GM19395 (cell line): ENCODE results near the gene HLCS.

ENCODE experiments used
- ATAC-seq: cut with Tn5 transposase; IDR thresholded peaks from one replicate; pipeline ENCODE4 v1.9.1; 2021; ENCODE audit warnings: mild to moderate bottlenecking, moderate library complexity; ENCODE audit not compliant: unreplicated experiment

The HLCS gene

GRCh38 chr21:36788120-36788638 lies 178.3 kb downstream of the HLCS start:
- no peak for ATAC-seq

GRCh38 chr21:36786186-36786585 lies 180.3 kb downstream of the HLCS start:
- ATAC-seq = no peak

- no peak for ATAC-seq
These were observed 180.9 kb downstream of the HLCS start for GRCh38 chr21:36785615-36786014.

GRCh38 chr21:36784947-36785346 lies 181.5 kb downstream of the HLCS start:
- no peak for ATAC-seq

GRCh38 chr21:36783612-36784374 lies 182.7 kb downstream of the HLCS start:
- ATAC-seq = no peak

GRCh38 chr21:36780861-36781260 lies 185.6 kb downstream of the HLCS start:
- no peak for ATAC-seq

GRCh38 chr21:36776981-36777617 lies 189.4 kb downstream of the HLCS start:
- ATAC-seq = no peak

GRCh38 chr21:36773995-36774394 lies 192.5 kb downstream of the HLCS start:
- ATAC-seq = no peak

- no peak for ATAC-seq
These were observed 193.4 kb downstream of the HLCS start for GRCh38 chr21:36773117-36773516.

- ATAC-seq = no peak
These were observed 197.2 kb downstream of the HLCS start for GRCh38 chr21:36769051-36769839.

- ATAC-seq = no peak
These were observed 198.0 kb downstream of the HLCS start for GRCh38 chr21:36768496-36768895.

- no peak for ATAC-seq
These were observed 199.4 kb downstream of the HLCS start for GRCh38 chr21:36767096-36767495.

GRCh38 chr21:36766511-36766910 lies 200.0 kb downstream of the HLCS start:
- ATAC-seq = no peak

- no peak for ATAC-seq
These were observed 201.2 kb downstream of the HLCS start for GRCh38 chr21:36765229-36765628.

- no peak for ATAC-seq
These were observed 203.2 kb downstream of the HLCS start for GRCh38 chr21:36763305-36763704.

GRCh38 chr21:36762642-36763041 lies 203.8 kb downstream of the HLCS start:
- no peak for ATAC-seq

GRCh38 chr21:36761685-36762084 lies 204.8 kb downstream of the HLCS start:
- ATAC-seq = no peak

- no peak for ATAC-seq
These were observed 207.0 kb downstream of the HLCS start for GRCh38 chr21:36759348-36760083.

- no peak for ATAC-seq
These were observed 209.3 kb downstream of the HLCS start for GRCh38 chr21:36757196-36757595.

GRCh38 chr21:36756527-36756926 lies 209.9 kb downstream of the HLCS start:
- ATAC-seq = no peak
